Measurements from ENCODE around the gene MALL. TPM values are rescaled to one million over a fixed set of nuclear protein-coding genes. Genes with fewer than 3 reads are reported as not detected.
A peak's percentile ranks its signal among the peaks of the same experiment; 100 is the strongest.
"Not testable (repeated sequence)": the region's sequence is repeated elsewhere in the genome, so short reads cannot be mapped to it uniquely, and the experiment has no call there.

The MALL gene
- total and polyA plus RNA-seq, 2 experiments from 2014 or later: 0.21 TPM; not detected in 1

DNA sequence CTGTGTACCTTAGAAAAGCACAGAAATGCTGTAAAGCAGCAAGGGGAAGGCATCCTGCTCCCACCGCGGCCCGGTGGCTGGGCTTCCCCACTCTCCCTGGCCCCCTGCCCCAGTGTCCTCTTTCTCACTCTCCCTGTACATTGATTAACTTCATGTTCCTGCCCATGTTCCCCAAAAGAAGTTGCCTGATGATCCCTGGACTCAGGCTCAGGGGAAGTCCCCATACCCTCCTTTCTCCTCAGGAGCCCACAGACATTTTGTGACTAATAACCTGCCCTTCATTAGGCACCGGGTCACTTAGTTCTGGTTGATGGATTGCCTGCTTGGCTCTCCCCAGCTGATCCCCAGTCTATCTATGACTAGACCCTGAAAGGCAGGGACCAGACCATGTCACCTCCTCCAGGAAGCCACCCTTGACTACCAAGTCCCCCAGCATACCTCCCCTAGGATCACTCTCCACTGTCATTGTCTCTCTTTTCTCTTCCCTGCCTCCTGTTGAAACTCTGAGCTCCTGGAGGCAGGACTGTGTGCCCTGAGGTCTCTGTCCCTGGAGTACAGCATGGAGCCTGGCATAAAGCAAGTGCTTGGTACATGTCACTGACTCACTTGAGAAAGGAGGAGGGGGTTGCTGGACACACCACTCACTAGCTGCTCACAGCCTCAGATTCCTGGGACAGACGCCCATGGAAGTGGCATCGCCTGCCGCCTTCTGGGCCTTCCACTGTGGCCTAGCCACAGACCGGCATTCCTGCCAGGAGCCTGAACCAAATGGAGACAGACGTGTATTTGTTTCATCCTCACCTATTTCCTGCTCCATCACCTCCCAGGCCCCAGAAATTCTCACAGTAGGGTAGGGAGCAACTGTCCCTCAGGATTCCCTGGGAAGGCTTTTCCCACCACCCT, 13.5 kb downstream of the MALL start:
- Histone ChIP-seq H3K9me3 (ENCODE audit: low read depth) (no peaks in the 10 kb centered on the region), H3K4me1 (ENCODE audit: low read depth) (no peaks in the 10 kb centered on the region), H3K27me3 (peaks cover 47% of the 10 kb centered on the region), H3K36me3 (no peaks in the 10 kb centered on the region), H3K4me3 (no peak overlapping the region), H3K27ac (no peak overlapping the region)
- no peak for DNase-seq (ENCODE audit: low read depth in 1 of 2, low spot score in 1 of 2)
- TF ChIP-seq, protein P1, sequence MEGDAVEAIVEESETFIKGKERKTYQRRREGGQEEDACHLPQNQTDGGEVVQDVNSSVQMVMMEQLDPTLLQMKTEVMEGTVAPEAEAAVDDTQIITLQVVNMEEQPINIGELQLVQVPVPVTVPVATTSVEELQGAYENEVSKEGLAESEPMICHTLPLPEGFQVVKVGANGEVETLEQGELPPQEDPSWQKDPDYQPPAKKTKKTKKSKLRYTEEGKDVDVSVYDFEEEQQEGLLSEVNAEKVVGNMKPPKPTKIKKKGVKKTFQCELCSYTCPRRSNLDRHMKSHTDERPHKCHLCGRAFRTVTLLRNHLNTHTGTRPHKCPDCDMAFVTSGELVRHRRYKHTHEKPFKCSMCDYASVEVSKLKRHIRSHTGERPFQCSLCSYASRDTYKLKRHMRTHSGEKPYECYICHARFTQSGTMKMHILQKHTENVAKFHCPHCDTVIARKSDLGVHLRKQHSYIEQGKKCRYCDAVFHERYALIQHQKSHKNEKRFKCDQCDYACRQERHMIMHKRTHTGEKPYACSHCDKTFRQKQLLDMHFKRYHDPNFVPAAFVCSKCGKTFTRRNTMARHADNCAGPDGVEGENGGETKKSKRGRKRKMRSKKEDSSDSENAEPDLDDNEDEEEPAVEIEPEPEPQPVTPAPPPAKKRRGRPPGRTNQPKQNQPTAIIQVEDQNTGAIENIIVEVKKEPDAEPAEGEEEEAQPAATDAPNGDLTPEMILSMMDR (IDR thresholded peaks at IDR 0.05; ENCODE audit: low read depth, low read length): no peak

DNA sequence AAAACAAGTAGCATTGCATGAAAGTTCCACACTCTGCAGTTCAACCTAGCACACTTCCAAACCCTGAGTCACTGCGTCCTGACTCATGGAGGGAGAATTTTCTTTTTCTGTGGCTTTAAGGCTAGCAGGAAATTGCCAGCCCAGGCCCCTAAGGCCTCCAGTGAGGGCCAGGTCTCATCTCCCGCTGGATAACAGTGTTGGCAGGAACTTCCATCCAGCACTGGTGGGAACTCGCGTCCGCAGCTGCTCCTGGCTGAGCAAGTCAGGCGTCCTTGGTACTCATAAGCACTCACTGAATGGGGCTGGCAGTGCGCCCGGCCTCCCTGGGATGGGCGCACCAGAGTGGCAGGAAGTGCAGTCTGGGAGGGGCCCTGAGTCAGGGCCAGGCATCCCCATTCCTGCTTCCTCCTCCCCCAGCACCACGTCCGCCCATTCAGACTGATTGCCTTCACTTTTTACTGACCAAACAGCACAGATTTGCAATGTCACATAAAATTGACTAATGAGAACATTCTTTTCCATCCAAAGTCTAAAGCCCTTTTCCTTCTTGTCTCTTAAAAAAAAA, 14.3 kb downstream of the MALL start:
- H3K9me3 ChIP-seq (ENCODE audit: low read depth): no peaks in the 10 kb centered on the region
- peaks cover 52% of the 10 kb centered on the region for H3K27me3 ChIP-seq
- DNase-seq (ENCODE audit: low read depth in 1 of 2, low spot score in 1 of 2): peak in 1 of 2 donors; percentile 100
- no peaks in the 10 kb centered on the region for H3K36me3 ChIP-seq
- H3K4me3 ChIP-seq: no peak overlapping the region
- H3K4me1 ChIP-seq (ENCODE audit: low read depth): no peaks in the 10 kb centered on the region
- TF ChIP-seq, protein P1 (IDR thresholded peaks at IDR 0.05; ENCODE audit: low read depth, low read length): no peak
- no peak overlapping the region for H3K27ac ChIP-seq

GRCh38 chr2:110100880-110101279, 14.7 kb downstream of the MALL start:
- H3K36me3 ChIP-seq; H3K4me1 ChIP-seq (ENCODE audit: low read depth); DNase-seq (ENCODE audit: low read depth in 1 of 2, low spot score in 1 of 2); H3K27ac ChIP-seq; H3K4me3 ChIP-seq; H3K9me3 ChIP-seq (ENCODE audit: low read depth): not testable (repeated sequence)
- peaks cover 57% of the 10 kb centered on the region for H3K27me3 ChIP-seq

DNA sequence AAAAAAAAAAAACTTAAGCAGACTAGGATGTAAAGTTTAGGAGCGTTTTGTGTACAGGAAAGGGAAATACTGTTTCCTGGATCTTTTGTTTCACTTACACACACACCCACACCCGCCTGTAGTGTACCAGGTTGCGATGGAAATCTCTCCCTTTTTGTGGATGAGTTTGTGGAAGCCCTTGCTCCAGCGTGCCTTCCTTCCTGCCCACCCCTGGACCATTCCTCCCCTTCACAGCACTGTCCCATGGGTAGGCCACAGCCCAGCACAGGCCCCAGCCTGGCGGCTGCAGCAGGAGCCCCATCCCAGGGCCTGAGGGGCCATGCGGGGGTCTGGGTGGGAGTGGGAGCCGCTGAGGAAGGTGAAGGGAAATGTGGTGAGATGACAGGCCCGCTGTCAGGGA, 15.1 kb downstream of the MALL start:
- Histone ChIP-seq H3K27me3 (peaks cover 57% of the 10 kb centered on the region), H3K27ac (no peak overlapping the region), H3K4me3 (no peak overlapping the region), H3K4me1 (ENCODE audit: low read depth) (no peaks in the 10 kb centered on the region), H3K9me3 (ENCODE audit: low read depth) (no peaks in the 10 kb centered on the region), H3K36me3 (no peaks in the 10 kb centered on the region)
- no peak for DNase-seq (ENCODE audit: low read depth in 1 of 2, low spot score in 1 of 2)
- TF ChIP-seq, protein P1 (IDR thresholded peaks at IDR 0.05; ENCODE audit: low read depth, low read length): no peak

DNA sequence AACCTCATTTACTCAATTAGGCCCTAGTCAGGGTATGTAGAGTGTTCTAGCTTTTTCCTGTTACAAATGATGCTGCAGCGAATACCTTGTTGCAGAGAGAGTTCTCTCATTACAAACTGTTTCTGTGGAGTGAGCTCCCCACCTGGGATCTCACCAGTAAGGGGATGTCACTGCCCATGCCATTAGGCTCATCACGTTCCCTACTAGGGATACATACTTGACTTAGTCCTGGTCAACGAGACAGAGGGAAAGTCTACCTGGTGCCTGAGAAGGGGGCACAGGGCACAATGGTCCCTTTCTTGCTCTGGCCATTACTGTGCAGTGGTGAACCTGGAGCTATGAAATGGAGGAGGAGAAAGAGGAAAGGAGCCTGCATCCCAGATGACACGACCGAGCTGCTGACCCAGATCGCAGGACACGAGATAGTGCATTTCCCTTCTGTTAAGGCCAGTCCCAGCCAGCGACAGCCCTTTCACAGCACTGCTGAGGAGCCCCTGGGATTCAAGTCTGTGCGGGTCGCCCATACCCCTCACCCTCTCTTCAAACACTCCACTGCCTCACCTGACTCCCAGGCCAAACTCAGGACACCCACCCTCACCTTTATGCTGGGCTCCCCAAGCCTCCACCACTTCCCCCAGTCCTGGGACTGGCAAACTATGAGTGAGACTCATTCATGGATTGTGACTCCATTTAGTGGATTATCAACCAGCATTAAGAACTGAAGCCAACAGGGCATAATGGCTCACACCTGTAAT, 16.0 kb downstream of the MALL start:
- Histone ChIP-seq H3K4me1 (ENCODE audit: low read depth) (no peaks in the 10 kb centered on the region), H3K9me3 (ENCODE audit: low read depth) (no peaks in the 10 kb centered on the region), H3K36me3 (no peaks in the 10 kb centered on the region), H3K4me3 (no peak overlapping the region), H3K27me3 (peaks cover 50% of the 10 kb centered on the region), H3K27ac (no peak overlapping the region)
- TF ChIP-seq, protein P1 (IDR thresholded peaks at IDR 0.05; ENCODE audit: low read depth, low read length): no peak
- DNase-seq (ENCODE audit: low read depth in 1 of 2, low spot score in 1 of 2): no peak
